Astrocyte of the cerebellum (primary cell): ENCODE data around the gene MRPS26.

Experiments
- DNase-seq: peaks from one replicate; pipeline ENCODE4 v3.0.0-alpha.2; 2011; ENCODE audit warnings: low read depth
- H3K4me3 ChIP-seq: 2 replicates; pipeline ENCODE4 v1.5.1; 2011; ENCODE audit warnings: mild to moderate bottlenecking, low read depth, low read length, moderate library complexity
- CTCF ChIP-seq: IDR thresholded peaks from 2 replicates; pipeline ENCODE4 v1.5.1; 2012; ENCODE audit warnings: low read length, low read depth, moderate library complexity, mild to moderate bottlenecking; ENCODE audit errors: missing control alignments
- in situ Hi-C: cut with HindIII; loops from 2 replicates; pipeline ENCODE4 v1.10.0; 2017; ENCODE audit warnings: low sequenced_read_pairs

The MRPS26 gene

GRCh38 chr20:3027987-3028386 is 17.9 kb upstream of the MRPS26 start:
- no peak overlapping the region for H3K4me3 ChIP-seq
- DNase-seq = no peak
- in situ Hi-C loops = no loop called here
- TF ChIP-seq CTCF = no peak

- no peak for DNase-seq
These were observed 14.2 kb upstream of the MRPS26 start for GRCh38 chr20:3031524-3032147.

GRCh38 chr20:3032624-3033023 is 13.2 kb upstream of the MRPS26 start:
- in situ Hi-C loops = no loop called here
- no peak for DNase-seq
- no peak for TF ChIP-seq CTCF
- H3K4me3 ChIP-seq = no peak overlapping the region

More at GRCh38 chr20:3031524-3032147, 14.2 kb upstream of the MRPS26 start:
- TF ChIP-seq CTCF = no peak
- no peak overlapping the region for H3K4me3 ChIP-seq
- in situ Hi-C loops = no loop called here

GRCh38 chr20:3037654-3038053 is 8.2 kb upstream of the MRPS26 start:
- no peak for DNase-seq
- in situ Hi-C loops = no loop called here
- TF ChIP-seq CTCF = no peak
- H3K4me3 ChIP-seq = no peak overlapping the region

GRCh38 chr20:3038454-3038853 is 7.4 kb upstream of the MRPS26 start:
- TF ChIP-seq CTCF = no peak
- no peak for DNase-seq
- no peak overlapping the region for H3K4me3 ChIP-seq
- in situ Hi-C loops = no loop called here

GRCh38 chr20:3039426-3039825 is 6.4 kb upstream of the MRPS26 start:
- DNase-seq = no peak
- in situ Hi-C loops = no loop called here
- no peak for TF ChIP-seq CTCF
- no peak overlapping the region for H3K4me3 ChIP-seq
